Ovary (tissue), 3 donors: ENCODE results near the gene KNDC1.

Source experiments
- EP300 ChIP-seq: sonication (generic); formaldehyde crosslinking; IDR thresholded peaks from one replicate; pipeline ENCODE4 v1.6.1; 2017; ENCODE audit warnings: antibody characterized with exemption
- POLR2A ChIP-seq: fragments of 450-650 bp; IDR thresholded peaks from one replicate; pipeline ENCODE4 v1.6.1; 2017; ENCODE audit warnings: antibody characterized with exemption, mild to moderate bottlenecking, moderate library complexity
- TF ChIP-seq, protein P1 (sequence below), 3 donors: fragments of 450-650 bp in 2 of 3; fragments of 200-600 bp in 1 of 3; IDR thresholded peaks; one replicate each; pipeline versions ENCODE4 v1.5.1 to v1.8.0; 2016 to 2022; ENCODE audit warnings: antibody characterized with exemption in 3 of 3, mild to moderate bottlenecking in 1 of 3
- donor health status: DM: no; HTN: no; CAD: no.

DNA sequence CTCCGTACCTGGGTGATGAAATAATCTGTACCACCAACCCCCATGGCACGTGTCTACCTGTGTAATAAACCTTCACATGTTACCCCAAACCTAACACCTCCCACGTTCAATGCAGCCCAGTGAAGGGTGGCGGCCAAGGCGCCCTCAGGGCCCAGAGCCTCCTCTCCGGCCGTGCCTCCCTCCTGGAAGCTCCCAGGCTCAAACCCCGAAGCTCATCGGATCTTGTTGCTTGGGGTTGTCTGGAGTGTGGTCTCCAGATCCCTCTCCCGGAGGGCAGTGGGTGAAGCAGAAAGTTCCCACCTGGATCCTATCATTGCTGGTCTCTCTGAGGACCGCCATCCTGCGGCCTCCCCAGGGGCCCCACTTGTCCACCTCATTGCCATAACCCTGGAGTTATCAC lies 9.4 kb upstream of the KNDC1 start:
- TF ChIP-seq POLR2A (no peak), EP300 (no peak)
- TF ChIP-seq, protein P1, sequence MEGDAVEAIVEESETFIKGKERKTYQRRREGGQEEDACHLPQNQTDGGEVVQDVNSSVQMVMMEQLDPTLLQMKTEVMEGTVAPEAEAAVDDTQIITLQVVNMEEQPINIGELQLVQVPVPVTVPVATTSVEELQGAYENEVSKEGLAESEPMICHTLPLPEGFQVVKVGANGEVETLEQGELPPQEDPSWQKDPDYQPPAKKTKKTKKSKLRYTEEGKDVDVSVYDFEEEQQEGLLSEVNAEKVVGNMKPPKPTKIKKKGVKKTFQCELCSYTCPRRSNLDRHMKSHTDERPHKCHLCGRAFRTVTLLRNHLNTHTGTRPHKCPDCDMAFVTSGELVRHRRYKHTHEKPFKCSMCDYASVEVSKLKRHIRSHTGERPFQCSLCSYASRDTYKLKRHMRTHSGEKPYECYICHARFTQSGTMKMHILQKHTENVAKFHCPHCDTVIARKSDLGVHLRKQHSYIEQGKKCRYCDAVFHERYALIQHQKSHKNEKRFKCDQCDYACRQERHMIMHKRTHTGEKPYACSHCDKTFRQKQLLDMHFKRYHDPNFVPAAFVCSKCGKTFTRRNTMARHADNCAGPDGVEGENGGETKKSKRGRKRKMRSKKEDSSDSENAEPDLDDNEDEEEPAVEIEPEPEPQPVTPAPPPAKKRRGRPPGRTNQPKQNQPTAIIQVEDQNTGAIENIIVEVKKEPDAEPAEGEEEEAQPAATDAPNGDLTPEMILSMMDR (IDR thresholded peaks at IDR 0.05) = no peak
